PC-3 (cell line): ENCODE data around the gene HMGXB4.

Experiments used
- EZH2 ChIP-seq: fragments of 300-600 bp; sonication (generic); IDR thresholded peaks from one replicate; pipeline ENCODE4 v1.6.1; 2017; ENCODE audit warnings: antibody characterized with exemption, mild to moderate bottlenecking, low read length; ENCODE audit not compliant: unreplicated experiment
- EZH2phosphoT487 ChIP-seq: fragments of 300-600 bp; sonication (generic); IDR thresholded peaks from 2 replicates; pipeline ENCODE4 v1.6.1; 2018; ENCODE audit warnings: mild to moderate bottlenecking, antibody characterized with exemption, low read length, borderline replicate concordance
- TF ChIP-seq, protein P1 (sequence below): fragments of 300-600 bp; sonication (generic); conservative IDR thresholded peaks from 2 replicates; pipeline ENCODE4 v1.5.1; 2017; ENCODE audit warnings: antibody characterized with exemption, low read depth, mild to moderate bottlenecking, low read length

DNA sequence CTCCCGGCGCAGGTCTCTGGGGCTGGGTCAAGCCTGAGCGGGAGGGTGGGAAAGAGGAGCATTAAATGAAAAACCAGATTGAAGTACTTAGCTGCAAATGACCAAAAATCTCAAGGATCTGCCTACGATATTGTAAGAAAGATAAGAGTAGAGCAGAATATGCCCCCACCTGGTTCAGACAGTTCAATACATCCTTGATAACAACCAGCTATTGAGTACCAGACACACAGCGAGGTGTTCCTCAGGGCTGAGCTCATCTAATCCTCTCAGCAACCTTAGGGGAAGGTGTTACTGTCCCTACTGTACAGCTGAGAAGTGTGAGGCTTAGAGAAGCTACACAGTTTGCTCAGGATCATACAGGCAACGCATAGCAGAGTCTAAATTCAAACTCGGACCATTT, 27.4 kb upstream of the HMGXB4 start:
- TF ChIP-seq, protein P1, sequence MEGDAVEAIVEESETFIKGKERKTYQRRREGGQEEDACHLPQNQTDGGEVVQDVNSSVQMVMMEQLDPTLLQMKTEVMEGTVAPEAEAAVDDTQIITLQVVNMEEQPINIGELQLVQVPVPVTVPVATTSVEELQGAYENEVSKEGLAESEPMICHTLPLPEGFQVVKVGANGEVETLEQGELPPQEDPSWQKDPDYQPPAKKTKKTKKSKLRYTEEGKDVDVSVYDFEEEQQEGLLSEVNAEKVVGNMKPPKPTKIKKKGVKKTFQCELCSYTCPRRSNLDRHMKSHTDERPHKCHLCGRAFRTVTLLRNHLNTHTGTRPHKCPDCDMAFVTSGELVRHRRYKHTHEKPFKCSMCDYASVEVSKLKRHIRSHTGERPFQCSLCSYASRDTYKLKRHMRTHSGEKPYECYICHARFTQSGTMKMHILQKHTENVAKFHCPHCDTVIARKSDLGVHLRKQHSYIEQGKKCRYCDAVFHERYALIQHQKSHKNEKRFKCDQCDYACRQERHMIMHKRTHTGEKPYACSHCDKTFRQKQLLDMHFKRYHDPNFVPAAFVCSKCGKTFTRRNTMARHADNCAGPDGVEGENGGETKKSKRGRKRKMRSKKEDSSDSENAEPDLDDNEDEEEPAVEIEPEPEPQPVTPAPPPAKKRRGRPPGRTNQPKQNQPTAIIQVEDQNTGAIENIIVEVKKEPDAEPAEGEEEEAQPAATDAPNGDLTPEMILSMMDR, result no peak
- TF ChIP-seq EZH2 (no peak), EZH2phosphoT487 (no peak)
